HL-60/S4 treated with phorbol 12-myristate 13-acetate at 8.2 ng/mL for 4 days and 3 days (cell line): ENCODE measurements around the gene DMD.
"Not testable (repeated sequence)": the region's sequence is repeated elsewhere in the genome, so short reads cannot be mapped to it uniquely, and the experiment has no call there.

Experiments
- in situ Hi-C: fragments of 300-500 bp; cut with MboI; formaldehyde crosslinking; loops from 2 replicates; pipeline ENCODE4 v1.15.0; 2022; ENCODE audit warnings: low sequenced_read_pairs

DMD gene

DNA sequence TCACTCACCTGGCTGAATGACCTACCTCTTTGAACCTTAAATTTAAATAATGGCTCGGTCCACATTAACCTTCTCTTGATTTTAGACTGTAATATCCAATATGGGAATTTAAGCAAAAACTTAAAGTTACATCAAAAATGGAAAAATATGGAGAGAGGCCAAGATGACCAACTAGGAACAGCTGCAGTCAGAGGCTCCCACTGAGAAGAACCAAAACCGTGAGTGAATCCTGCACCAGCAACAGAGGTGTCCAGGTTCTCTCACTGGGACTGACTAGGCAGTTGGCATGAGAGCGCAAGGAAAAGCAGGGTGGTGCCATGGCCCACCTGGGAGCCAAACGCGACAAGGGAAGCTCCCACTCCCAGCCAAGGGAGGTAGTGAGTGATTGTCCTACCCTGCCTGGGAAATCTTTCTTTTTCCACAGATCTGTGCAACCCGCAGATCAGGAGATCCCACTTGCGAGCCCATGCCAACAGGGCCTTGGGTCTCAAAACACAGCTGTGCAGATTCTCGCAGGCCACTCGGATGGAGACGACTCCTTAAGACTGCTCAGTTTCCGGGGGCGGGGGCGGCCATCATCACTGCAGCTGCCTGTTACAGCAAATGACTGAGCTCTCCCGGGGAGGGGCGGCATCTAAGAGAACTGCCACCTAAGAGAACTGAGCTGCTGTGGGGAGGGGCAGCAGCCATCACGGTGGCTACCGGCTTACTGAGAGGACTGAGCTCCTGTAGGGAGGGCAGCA is 343.4 kb downstream of the DMD start:
- in situ Hi-C loops: no loop called here

DNA sequence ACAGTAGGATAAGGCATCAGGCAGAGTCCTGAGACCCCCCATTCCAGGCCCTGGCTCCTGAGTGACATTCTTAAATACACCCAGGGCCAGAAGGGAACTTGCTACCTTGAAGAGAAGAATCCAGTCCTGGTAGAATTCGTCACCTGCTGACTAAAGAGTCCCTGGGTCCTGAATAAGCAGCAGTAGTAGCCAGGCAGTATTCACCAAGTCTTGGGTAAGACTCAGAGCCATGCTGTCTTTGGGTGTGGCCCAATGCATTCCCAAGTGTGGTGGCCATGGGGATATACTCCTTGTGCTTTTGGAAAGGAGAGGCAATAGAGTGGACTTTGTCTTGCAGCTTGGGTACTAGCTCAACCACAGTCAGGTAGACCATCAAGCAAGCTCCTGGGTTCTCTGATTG is 359.1 kb downstream of the DMD start:
- in situ Hi-C loops: no loop called here

DNA sequence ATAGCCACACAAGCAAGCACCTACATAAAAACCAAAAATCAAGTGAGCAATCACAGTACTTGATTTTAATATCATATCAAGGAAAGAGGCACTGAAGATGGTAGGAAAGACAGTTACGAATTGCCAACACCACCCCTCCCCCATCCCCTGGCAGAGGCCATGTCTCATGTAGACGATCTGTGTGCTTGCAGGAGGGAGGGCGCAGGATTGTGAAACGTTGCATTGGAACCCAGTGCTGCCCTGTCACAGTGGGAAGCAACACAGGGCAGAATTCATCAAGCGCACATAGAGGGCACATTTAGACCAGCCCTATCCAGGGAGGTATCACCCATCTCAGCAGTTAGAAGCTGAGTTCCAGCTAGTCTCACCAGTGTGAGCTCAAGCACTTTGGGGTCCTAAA is 359.8 kb downstream of the DMD start:
- in situ Hi-C loops: no loop called here

DNA sequence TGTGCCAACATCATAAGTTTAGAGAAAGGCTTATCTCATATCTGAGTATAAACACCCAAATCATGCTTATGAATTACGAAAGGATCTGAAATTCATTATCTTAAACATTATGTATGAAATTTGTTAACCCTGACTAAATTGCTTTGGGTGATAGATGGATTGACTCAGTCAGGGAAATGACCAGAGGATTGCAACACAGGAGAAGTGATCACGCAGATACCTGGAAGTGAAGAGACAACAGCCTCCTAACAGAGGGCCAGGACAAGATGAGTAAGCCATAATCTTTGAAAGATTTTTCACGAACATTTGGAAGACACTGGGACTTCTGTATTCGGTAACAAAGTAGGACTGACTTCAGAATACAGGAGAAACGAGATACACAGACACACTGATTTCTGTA is 363.4 kb downstream of the DMD start:
- in situ Hi-C loops: no loop called here

DNA sequence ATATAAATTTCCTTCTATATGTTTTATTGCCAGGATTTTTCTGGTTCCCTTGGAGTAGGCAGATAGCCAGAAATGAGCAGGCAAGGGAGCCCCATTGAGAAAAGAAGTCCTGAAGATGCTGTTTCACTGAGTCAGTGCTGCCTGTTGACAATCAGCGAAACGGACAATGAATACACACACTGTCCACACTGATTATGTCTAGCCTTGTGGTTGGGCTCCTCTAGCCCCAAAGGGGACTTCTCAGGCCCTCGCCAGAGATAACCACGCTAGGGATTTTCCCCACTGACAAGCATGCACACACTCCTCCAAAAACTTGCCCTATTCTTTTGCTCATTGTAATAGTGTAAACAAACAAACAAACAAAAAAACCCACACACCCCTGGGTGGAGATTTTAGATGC is 369.3 kb downstream of the DMD start:
- in situ Hi-C loops: no loop called here

DNA sequence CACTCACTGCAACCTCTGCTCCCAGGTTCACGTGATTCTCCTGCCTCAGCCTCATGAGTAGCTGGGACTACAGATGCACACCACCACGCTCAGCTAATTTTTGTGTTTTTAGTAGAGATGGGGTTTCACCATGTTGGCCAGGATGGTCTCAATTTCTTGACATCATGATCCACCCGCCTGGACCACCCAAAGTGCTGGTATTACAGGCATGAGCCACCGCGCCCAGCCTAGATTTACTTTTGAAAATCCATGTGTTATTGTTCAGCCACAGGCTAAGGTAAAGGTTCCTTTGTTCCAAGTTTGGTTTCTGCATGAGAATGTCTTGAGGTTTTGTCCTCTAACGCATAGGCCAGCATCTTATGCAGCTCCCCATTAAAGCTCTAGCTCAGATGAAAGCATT is 371.6 kb downstream of the DMD start:
- in situ Hi-C loops: no loop called here

DNA sequence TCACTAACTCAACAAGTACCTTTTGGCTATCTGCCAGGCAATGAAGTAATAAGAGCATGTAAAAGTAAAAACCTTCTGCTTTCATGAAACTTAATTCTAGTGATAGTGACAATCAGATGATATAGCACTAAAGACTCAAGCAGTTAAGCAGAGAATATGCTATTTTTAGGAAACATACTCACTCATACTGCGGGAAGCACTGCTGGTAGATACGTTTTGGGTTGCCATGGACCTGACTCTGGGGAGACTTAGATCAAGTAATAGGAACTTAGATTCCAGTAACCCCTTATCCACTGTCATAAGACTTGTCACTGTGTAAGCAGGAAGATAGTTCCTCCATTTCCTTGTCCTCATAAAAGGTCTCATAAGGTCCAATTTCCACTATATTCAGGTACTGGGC is 386.3 kb downstream of the DMD start:
- in situ Hi-C loops: no loop called here

DNA sequence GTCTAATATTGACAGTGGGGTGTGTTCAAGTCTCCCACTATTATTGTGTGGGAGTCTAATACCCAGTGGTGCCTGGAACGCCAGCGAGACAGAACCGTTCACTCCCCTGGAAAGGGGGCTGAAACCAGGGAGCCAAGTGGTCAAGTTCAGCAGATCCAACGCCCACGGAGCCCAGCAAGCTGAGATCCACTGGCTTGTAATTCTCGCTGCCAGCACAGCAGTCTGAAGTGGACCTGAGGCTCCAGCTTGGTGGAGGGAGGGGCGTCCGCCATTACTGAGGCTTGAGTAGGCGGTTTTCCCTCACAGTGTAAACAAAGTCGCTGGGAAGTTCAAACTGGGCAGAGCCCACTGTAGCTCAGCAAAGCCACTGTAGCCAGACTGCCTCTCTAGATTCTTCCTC is 407.3 kb downstream of the DMD start:
- in situ Hi-C loops: no loop called here

DNA sequence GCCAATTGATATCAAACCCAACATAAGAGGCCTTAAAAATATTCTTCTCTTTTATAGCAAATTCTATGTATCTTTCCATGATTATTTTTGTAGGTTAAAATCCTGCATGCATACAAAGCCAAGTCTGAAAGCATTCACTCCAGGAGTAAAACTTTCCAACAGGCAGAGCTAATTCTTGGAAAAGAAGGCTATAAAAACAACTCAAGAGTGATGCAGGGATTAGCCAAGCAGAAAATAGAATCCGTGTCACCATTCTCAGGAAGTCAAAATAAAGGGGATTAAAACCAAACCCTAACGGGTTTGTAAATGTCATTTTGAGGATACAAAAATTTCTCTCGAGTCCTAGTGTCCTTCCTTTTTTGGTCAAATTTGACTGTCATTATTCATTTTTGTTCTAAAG is 412.4 kb downstream of the DMD start:
- in situ Hi-C loops: no loop called here

DNA sequence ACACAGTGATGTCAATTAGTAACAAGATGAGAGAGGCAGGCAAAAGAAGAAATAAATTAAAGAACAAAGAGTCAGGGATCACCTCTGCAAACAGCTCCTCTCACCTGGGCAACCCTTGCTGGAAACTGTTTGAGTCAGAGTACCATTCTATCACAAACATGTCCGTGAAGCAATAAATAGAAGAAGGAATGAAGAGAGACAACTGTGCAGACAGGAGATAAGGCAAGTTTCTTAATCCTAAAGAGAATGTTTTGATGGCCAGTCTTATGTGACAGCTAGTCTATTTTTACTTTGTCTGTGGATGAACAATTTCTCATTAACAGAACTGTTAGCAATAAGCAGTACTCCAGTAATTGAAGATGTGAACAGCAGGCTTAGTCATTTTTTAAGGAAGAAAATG is 422.4 kb downstream of the DMD start:
- in situ Hi-C loops: no loop called here

DNA sequence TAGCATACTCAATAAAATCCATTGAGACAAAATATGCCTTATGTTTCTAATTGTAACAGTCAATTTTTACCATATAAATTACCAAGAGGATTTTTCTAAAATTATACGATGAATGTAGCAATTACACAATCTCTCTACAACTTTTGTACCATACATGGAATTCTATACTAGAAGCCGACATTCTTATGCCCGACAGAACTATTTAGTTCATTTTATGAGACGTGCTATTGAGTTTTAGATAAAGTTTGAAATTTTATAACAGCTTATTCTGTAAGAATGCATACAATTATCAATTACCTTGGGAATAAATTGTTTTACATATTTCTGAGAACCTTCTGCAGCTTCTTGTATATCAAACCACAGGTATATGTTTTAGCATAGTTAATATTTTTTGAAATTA is 431.2 kb downstream of the DMD start:
- in situ Hi-C loops: no loop called here

DNA sequence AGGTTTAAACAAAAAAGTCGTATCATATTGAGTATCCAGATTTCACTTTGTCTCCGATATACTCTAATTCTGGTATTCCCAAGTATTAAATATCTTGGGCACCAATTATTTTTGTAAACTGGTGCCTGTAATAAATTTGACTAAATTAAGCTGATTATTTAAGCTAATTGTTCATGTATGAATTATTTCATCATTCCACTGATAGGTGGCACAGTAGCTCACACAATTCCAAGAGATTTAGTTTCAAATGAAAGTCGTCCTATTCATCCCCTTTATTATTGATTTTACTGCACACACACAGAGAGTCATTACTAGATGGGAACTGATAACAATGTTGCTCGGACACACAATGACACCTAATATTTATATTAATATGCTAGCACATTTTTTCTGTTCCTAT is 432.4 kb downstream of the DMD start:
- in situ Hi-C loops: no loop called here

DNA sequence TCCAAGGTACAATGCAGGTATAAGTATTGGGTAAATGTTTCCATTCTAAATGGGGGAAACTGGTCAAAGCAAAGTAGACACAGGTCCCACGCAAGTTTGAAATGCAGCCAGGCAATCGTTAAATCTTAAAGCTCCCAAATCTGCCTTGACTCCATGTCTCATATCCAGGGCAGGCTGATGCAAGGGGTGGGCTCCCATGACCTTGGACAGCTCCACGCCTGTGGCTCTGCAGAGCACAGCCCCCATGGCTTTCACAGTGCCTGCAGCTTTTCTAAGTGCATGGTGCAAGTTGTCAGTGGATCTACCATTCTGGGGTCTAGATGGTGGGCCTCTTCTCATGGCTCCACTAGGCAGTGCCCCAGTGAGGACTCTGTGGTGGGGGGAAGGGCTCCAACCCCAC is 436.4 kb downstream of the DMD start:
- in situ Hi-C loops: no loop called here

DNA sequence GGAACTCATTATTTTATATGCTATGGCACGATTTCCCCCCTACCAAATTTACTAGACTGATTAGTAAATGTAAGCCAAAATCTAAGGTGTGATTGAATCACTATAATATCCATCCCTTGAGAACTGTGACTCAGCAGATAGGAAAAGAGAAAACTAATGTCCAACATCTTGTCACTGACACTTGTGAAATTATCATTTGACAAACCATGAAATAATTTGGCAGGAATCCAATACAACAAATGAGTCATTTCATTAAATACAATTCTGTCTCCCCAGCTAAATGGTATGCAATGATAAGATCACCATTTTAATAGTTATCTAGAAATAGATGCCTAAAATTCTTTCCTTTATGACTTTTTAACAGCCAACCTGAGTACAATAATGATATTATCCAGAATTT is 462.3 kb downstream of the DMD start:
- in situ Hi-C loops: no loop called here

DNA sequence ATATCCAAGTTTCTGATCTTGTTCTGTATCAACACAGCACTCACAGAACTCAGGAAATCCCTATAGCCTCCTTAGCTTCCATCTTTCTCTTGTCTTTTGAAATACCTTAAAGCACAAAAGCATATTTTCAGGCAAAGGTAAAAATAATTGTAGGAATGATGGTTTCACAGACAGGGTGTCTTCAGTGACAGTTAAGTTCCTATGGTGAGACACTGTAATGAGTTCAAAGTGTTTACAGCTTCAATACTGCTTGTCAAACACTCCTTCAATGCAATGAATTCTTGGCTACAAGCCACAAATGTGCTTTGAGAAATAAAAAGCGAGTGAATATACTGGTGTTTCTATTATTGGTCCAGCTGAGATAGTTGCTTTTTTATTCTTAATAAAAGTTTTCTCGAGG is 466.0 kb downstream of the DMD start:
- in situ Hi-C loops: no loop called here

DNA sequence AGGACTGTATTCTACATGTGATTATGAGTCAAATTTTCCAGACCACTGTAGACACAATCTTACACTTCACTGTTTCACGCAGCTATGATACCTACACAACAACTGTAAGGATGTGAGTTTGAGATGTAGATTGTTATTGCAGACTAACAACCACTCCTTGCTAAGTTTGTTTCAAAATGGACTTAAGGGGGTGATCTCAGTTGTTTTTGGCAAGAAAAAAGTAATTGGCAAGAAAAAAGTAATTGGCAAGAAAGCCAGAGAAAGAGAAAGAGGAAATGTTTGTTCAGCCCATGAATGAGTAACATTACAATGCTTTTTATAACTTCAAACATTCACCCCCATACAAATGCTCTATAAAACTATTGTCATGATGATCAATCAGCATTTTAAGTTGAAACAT is 466.4 kb downstream of the DMD start:
- in situ Hi-C loops: no loop called here

DNA sequence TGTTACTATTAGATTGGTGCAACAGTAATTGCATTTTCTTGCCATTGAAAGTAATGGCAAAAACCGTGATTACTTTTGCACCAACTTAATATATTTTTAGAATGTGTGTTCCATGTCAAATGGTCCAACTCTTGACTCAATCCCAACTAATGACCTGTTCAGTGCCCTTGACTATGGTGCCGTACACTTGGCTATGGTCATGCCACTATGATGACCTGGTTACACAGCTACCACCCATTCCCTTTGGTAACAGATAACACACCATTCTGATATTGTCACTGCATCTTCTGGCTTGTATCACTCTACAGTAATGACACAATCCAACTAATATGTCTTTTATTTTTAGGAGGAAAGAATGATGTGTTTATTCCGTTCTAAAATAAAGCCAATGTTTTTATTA is 469.4 kb downstream of the DMD start:
- in situ Hi-C loops: no loop called here

DNA sequence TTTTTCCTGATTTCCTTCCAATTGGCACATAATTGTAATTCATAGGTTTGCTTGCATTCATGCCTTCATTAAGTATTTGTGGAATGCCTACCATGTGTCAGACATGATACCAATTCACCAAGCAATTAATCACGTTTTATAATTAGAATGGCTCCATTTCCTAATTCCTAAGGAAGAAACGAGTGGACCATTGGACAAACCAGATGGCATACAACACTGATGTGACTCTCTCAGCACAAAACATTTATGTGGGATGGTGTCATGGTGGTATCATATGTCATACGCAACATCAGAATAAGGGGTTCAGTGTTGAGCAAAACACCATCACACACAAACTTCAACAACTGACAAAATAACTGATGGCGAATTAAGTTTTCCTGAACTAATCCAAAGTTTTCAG is 502.8 kb downstream of the DMD start:
- in situ Hi-C loops: no loop called here

DNA sequence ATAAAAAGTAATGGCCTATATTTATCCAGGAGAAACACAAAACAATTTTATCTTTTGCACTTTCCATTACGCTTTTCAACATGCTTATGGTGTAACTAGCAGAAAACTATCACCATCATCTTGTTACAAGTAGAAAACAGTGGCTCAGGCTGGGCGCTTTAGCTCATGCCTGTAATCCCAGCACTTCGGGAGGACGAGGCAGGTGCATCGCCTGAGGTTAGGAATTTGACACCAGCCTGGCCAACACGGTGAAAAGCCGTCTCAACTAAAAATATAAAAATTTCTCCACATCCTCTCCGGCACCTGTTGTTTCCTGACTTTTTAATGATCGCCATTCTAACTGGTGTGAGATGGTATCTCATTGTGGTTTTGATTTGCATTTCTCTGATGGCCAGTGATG is 506.0 kb downstream of the DMD start:
- in situ Hi-C loops: not testable (repeated sequence)

DNA sequence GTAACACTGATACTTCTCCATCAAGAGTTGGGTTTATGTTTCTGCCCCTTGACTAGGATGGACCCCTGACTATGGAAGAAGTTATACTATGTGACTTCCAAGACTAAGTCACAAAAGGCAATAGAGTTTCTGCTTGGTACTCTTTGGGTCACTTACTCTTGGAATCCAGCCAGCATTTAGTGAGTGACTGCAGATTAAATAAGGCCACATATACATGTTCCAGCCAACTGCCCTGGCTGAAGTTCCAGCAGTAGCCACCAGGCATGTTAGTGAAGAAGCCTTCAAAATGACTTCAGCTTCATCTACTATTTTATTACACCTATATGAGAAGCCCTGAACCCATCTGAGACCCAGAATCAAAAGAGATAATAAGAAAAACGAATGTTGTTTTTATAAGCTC is 524.0 kb downstream of the DMD start:
- in situ Hi-C loops: no loop called here

DNA sequence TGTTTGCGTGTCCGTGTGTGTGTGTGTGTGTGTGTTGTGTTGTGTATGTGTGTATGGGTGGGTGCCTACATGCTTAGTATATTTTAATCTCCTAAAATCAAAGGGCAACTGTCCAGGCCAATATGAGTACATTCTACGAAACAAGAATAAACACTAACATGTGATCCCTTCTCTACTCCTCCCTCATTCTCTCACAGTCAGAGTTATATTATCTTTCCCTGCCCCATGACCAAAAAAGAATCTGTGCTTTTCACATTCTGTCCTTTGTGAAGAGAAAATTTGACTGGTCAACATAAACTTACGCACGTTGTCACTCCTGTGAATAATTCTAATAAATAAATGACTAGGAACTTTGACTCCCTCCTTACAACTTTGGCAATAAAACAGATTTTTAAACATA is 532.9 kb downstream of the DMD start:
- in situ Hi-C loops: no loop called here

DNA sequence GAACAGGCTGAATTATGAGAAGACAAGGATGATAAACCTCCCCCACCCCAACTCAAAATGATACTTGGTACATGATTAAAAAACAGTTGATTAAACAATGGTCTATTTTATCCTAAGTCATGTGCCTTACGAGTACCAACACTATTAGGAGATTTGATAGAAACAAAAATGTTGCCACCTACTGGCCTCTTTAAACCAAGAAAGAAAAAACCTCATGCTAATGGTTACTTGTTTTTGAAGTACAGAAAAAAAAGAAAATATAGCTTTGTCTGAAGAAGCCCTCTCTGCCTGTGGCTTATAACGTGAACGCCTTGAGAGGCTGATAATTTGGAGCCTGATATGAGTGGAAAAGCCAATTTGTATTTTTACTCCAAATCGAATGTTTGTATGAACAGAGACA is 538.2 kb downstream of the DMD start:
- in situ Hi-C loops: no loop called here

DNA sequence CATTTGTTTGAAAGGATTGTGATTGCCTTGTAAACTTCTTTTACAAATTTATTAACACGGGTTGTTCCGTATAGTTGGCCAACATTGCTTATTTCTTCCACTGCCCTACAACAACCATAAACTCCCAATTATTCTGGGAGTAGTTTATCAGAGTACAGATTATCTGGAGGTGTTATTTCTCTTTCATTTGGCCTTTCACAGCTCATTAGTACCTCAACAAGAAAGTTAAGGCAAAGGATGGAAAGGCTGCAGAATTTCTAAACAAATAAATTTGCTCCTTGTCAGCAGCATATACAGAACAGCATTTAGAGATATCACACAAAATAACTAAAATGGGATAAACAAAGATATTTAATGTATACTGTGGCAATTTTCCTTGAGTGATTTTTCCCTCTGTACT is 548.8 kb downstream of the DMD start:
- in situ Hi-C loops: no loop called here
